GM13976 (cell line): ENCODE measurements around the gene DNAJB13.
A peak's percentile ranks its signal among the peaks of the same experiment; 100 is the strongest.

Source experiments
- DNase-seq: peaks from one replicate; pipeline ENCODE4 v3.0.0; 2012; ENCODE audit warnings: low spot score
- CTCF ChIP-seq: IDR thresholded peaks from 2 replicates; pipeline ENCODE4 v1.5.1; 2012; ENCODE audit warnings: borderline replicate concordance, mild to moderate bottlenecking; ENCODE audit not compliant: insufficient read depth; ENCODE audit errors: extremely low read depth, missing control alignments, control extremely low read depth
- in situ Hi-C: fragments of 300-500 bp; cut with MboI; formaldehyde crosslinking; loops from one replicate; pipeline ENCODE4 v1.12.0; 2022; ENCODE audit warnings: low sequenced_read_pairs, mixed read lengths, inconsistent platforms; ENCODE audit not compliant: unreplicated experiment

DNAJB13 gene

GRCh38 chr11:74011360-74012073 lies 60.7 kb downstream of the DNAJB13 start:
- peak; percentile 67 for DNase-seq
- in situ Hi-C loops = no loop called here

DNA sequence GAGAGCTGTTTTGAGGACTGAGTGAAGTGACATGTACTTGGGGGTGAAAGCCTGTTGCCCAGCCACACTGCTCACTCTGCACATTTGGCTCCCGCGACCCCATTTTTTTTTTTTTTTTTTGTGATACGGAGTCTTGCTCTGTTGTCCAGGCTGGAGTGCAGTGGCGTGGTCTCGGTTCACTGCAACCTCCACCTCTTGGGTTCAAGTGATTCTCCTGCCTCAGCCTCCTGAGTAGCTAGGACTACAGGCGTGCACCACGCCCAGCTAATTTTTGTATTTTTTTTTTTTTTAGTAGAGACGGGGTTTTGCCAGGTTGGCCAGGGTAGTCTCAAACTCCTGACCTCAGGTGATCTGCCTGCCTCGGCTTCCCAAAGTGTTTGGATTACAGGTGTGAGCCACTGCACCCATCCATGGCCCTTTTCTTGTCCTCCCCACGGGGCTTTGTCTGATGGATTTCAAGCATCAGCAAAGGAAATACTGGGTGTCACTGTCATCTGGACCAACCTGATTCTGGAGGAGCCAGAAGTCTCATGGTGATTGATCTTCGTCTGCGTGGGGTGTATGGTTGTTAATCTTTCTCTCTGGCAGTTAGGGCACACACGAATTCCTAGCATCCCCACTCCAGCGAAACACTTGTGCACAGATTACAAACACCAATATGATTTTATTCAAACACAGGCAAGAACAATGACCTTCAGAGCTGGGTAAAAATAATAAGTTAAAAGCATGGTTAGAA lies 61.4 kb downstream of the DNAJB13 start:
- in situ Hi-C loops = no loop called here
- no peak for DNase-seq
- no peak for TF ChIP-seq CTCF

More at GRCh38 chr11:74011360-74012073, 60.7 kb downstream of the DNAJB13 start:
- no peak for TF ChIP-seq CTCF

DNA sequence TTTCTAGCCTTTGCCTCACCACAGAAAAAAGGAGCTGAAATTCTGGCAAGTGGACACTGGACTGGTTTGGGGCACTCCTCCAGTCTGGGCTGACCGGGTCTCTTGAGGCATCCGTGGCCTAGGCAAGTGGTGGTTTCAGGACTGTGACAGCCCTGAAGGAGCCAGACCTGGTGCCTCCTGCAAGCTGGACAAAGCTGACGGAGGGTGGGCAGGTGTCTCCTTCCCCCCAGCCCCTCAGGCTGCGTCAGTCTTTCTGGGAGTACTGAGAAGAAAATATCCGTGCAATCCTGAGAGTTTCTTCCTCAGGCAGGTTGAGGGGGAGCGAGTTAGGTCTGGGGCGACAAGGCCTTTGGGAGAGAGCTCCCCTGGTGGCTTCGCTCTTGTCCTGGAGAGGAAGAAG lies 62.3 kb downstream of the DNAJB13 start:
- TF ChIP-seq CTCF = no peak
- in situ Hi-C loops = no loop called here
- no peak for DNase-seq

- in situ Hi-C loops = no loop called here
- no peak for DNase-seq
- TF ChIP-seq CTCF = no peak
Measured at GRCh38 chr11:74014880-74015279, 64.1 kb downstream of the DNAJB13 start.

GRCh38 chr11:74015919-74016684 lies 65.3 kb downstream of the DNAJB13 start:
- no peak for TF ChIP-seq CTCF
- in situ Hi-C loops = no loop called here
- no peak for DNase-seq

DNA sequence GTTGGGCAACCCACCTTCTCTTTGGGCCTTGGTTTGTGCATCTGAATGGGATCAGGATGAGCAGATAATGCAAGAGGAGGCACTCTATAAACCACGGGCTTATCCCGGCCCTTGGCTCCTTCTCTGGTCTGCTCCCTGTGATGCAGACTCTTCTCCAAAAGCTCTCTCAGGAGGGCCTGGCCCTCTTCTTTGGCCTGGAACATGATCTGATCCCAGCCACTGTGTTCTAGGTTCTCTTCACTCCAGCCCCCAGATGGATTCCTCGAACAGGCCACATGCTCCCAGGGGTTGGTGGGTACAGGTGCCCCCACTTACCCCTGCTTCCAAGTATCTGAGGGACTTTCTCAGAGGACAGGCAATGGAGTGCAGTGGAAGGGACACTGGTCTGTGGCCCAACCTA lies 66.8 kb downstream of the DNAJB13 start:
- in situ Hi-C loops = no loop called here
- TF ChIP-seq CTCF = no peak
- no peak for DNase-seq
